H1 (cell line): Measurements from ENCODE around the gene SNX32. TPM values are rescaled to one million over a fixed set of nuclear protein-coding genes. Genes with fewer than 3 reads are reported as not detected.

Source experiments
- CREB1 ChIP-seq: IDR thresholded peaks from 2 replicates; pipeline ENCODE4 v1.6.1; 2012; ENCODE audit warnings: inconsistent platforms
- KDM4A ChIP-seq: IDR thresholded peaks from one replicate; pipeline ENCODE4 v1.7.1; 2012; ENCODE audit warnings: low read depth, mild to moderate bottlenecking, moderate library complexity, low read length, inconsistent platforms; ENCODE audit not compliant: severe bottlenecking
- POU5F1 ChIP-seq: IDR thresholded peaks from 2 replicates; pipeline ENCODE4 v1.6.1; 2011; ENCODE audit warnings: low read depth, mild to moderate bottlenecking, low read length, moderate library complexity
- TCF12 ChIP-seq: IDR thresholded peaks from 2 replicates; pipeline ENCODE4 v1.6.1; 2011; ENCODE audit warnings: low read depth, mild to moderate bottlenecking, low read length
- polyA plus RNA-seq, 7 experiments: library from polyadenylated mRNA; depleted of rRNA in 3 of 7; stranded (reverse) in 5 of 7; unstranded in 2 of 7; fragments of >200 nt in 5 of 7; fragments of 200-250 nt in 2 of 7; gene quantifications; 1 replicate in 5 of 7; 2 replicates in 1 of 7; 4 replicates in 1 of 7; pipeline versions ENCODE4 v1.2.1 to v1.2.3, GENCODE V29; 2011 to 2013; ENCODE audit warnings: missing spikeins in 2 of 7, mixed read lengths in 2 of 7
- total RNA-seq: library from RNA; stranded (reverse); fragmentation: NEBNext Ultra II Directional; extraction: Animal tissue kit (Norgen Biotek cat#: 25700); gene quantifications from 2 replicates; pipeline ENCODE4 v1.2.1, GENCODE V29; 2021
- TF ChIP-seq, protein P1 (sequence below): IDR thresholded peaks from 2 replicates; pipeline ENCODE4 v1.6.1; 2011; ENCODE audit warnings: low read length, improper control_type of control experiment

The SNX32 gene
- total and polyA plus RNA-seq, 2 of the 8 experiments (the other 6 are each of a cell fraction or from before 2014, with no cell fraction given) = 0.76 to 2.2 TPM

GRCh38 chr11:65898656-65899355, 65.0 kb downstream of the SNX32 start (continued):
- TF ChIP-seq, protein P1, sequence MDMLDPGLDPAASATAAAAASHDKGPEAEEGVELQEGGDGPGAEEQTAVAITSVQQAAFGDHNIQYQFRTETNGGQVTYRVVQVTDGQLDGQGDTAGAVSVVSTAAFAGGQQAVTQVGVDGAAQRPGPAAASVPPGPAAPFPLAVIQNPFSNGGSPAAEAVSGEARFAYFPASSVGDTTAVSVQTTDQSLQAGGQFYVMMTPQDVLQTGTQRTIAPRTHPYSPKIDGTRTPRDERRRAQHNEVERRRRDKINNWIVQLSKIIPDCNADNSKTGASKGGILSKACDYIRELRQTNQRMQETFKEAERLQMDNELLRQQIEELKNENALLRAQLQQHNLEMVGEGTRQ = no peak
- no peak for TF ChIP-seq POU5F1
- TF ChIP-seq TCF12 = no peak
- no peak for TF ChIP-seq KDM4A
- TF ChIP-seq CREB1 = no peak
